Body of pancreas (tissue), 4 donors: ENCODE data around the gene FBXO11.

ENCODE experiments used
- CTCF ChIP-seq, 7 experiments: fragments of 450-650 bp in 4 of 7; fragments of 200-600 bp in 3 of 7; sonication (generic) in 3 of 7; IDR thresholded peaks; one replicate each; pipeline ENCODE4 v1.5.1; 2016 to 2019; ENCODE audit warnings: antibody characterized with exemption in 7 of 7
- POLR2A ChIP-seq, 3 donors: fragments of 450-650 bp; IDR thresholded peaks; one replicate each; pipeline ENCODE4 v1.6.1; 2016; ENCODE audit warnings: antibody characterized with exemption in 3 of 3, mild to moderate bottlenecking in 2 of 3

DNA sequence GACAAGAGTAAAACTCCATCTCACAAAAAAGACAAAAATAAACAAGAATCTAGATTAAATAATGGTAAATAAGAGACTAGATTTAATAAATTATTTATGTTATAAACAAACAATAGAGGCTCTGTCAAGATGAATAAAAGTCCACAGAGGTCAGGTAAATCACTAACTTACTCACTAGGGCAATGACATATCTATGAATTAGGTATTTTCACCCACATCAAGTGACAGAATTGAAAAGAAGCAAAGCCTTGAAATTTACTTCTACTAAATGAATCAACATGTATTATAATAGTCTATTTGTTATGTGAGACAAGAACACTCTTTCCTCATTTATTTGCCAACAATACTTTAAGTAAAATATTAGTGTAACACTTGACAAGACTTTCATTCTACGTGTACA, 41.7 kb downstream of the FBXO11 start:
- TF ChIP-seq CTCF (IDR thresholded peaks at IDR 0.05) = no peak
- no peak for TF ChIP-seq POLR2A (IDR thresholded peaks at IDR 0.05)
